Measurements from ENCODE around the gene C19orf38. TPM values are rescaled to one million over a fixed set of nuclear protein-coding genes. Genes with fewer than 3 reads are reported as not detected.

Gene C19orf38
- polyA plus RNA-seq (ENCODE audit: insufficient read length): 1.4 TPM
- long read RNA-seq, donor 1: 0 reads
- long read RNA-seq, donor 2, partial matches to known transcripts: 0 of 2 reads
- long read RNA-seq, donor 2, other reads (novel, unspliced or antisense): 0 of 2 reads
- long read RNA-seq, donor 3, partial matches to known transcripts: 0 of 1 reads
- long read RNA-seq, donor 3, other reads (novel, unspliced or antisense): 0 of 1 reads
- long read RNA-seq, donor 4: 0 reads
- long read RNA-seq, donor 5, partial matches to known transcripts: 0 of 2 reads
- long read RNA-seq, donor 5, other reads (novel, unspliced or antisense): 0 of 2 reads
- long read RNA-seq, donor 6: 0 reads
- long read RNA-seq, donor 7: 0 reads
- long read RNA-seq, donor 8: 0 reads

- DNase-seq: no peak
Measured at GRCh38 chr19:10848230-10848856, at the start of gene C19orf38. Gene C19orf38, plus strand, starts transcription at chr19:10848415. Its CDS starts 94 bp downstream, at chr19:10848509.

GRCh38 chr19:10800488-10800887, 47.7 kb upstream of the C19orf38 start:
- DNase-seq: no peak

GRCh38 chr19:10802479-10802878, 45.7 kb upstream of the C19orf38 start:
- no peak for DNase-seq

- no peak for DNase-seq
Measured at GRCh38 chr19:10803252-10803651, 45.0 kb upstream of the C19orf38 start.

- DNase-seq: no peak
Measured at GRCh38 chr19:10805065-10805757, 43.0 kb upstream of the C19orf38 start.

- DNase-seq: no peak
Measured at GRCh38 chr19:10805758-10806247, 42.4 kb upstream of the C19orf38 start.

GRCh38 chr19:10808937-10809649, 39.1 kb upstream of the C19orf38 start:
- no peak for DNase-seq

GRCh38 chr19:10809651-10810285, 38.4 kb upstream of the C19orf38 start:
- no peak for DNase-seq

GRCh38 chr19:10811391-10812111, 36.7 kb upstream of the C19orf38 start:
- DNase-seq: no peak

GRCh38 chr19:10812196-10812595, 36.0 kb upstream of the C19orf38 start:
- DNase-seq: no peak

GRCh38 chr19:10812902-10813404, 35.3 kb upstream of the C19orf38 start:
- no peak for DNase-seq

GRCh38 chr19:10815007-10815536, 33.1 kb upstream of the C19orf38 start:
- no peak for DNase-seq

GRCh38 chr19:10815969-10816644, 32.1 kb upstream of the C19orf38 start:
- DNase-seq: no peak

- DNase-seq: no peak
Measured at GRCh38 chr19:10816691-10817090, 31.5 kb upstream of the C19orf38 start.

GRCh38 chr19:10817291-10818038, 30.8 kb upstream of the C19orf38 start:
- DNase-seq: no peak

GRCh38 chr19:10818301-10819123, 29.7 kb upstream of the C19orf38 start:
- no peak for DNase-seq

- no peak for DNase-seq
Measured at GRCh38 chr19:10819124-10820060, 28.8 kb upstream of the C19orf38 start.

Data from left kidney (tissue), 8 donors.